ENCODE measurements around the gene LKAAEAR1. TPM values are rescaled to one million over a fixed set of nuclear protein-coding genes. Genes with fewer than 3 reads are reported as not detected.

LKAAEAR1 gene
- total and polyA plus RNA-seq, 2 of the 13 experiments (the other 11 are each of a cell fraction or from before 2014, with no cell fraction given): not detected

GRCh38 chr20:64069614-64070243, 14.5 kb downstream of the LKAAEAR1 start (continued):
- TF ChIP-seq ZNF543 (CRISPR knock-in tag; IDR thresholded peaks at IDR 0.05) (no peak), BCL3 (CRISPR knock-in tag; IDR thresholded peaks at IDR 0.05) (0 out of 2 replicates have a peak, but pooled peaks have one; percentile 40), MTA1 (CRISPR knock-in tag; IDR thresholded peaks at IDR 0.05; ENCODE audit: borderline replicate concordance) (0 out of 2 replicates have a peak, but pooled peaks have one; percentile 71), REPIN1 (CRISPR knock-in tag; IDR thresholded peaks at IDR 0.05; ENCODE audit: borderline replicate concordance, low read depth) (no peak), ZKSCAN8 (CRISPR knock-in tag; IDR thresholded peaks at IDR 0.05; ENCODE audit: borderline replicate concordance) (no peak), HHEX (CRISPR knock-in tag; IDR thresholded peaks at IDR 0.05) (no peak), ZNF883 (CRISPR knock-in tag; IDR thresholded peaks at IDR 0.05; ENCODE audit: not compliant biosample characterization) (peak; percentile 75), CENPX (CRISPR knock-in tag; IDR thresholded peaks at IDR 0.05) (no peak), KDM5B (CRISPR knock-in tag; IDR thresholded peaks at IDR 0.05; ENCODE audit: borderline replicate concordance) (peak; percentile 40), ZNF550 (CRISPR knock-in tag; IDR thresholded peaks at IDR 0.05; ENCODE audit: borderline replicate concordance) (0 out of 2 replicates have a peak, but pooled peaks have one; percentile 30), ZNF276 (CRISPR knock-in tag; IDR thresholded peaks at IDR 0.05; ENCODE audit: low read depth) (0 out of 2 replicates have a peak, but pooled peaks have one; percentile 36), ZNF720 (CRISPR knock-in tag; IDR thresholded peaks at IDR 0.05) (peak; percentile 32; the same call in 1 of the 2 replicates), HNRNPL (IDR thresholded peaks at IDR 0.05; ENCODE audit: low read depth, low read length) (peak; percentile 57; the same call in 1 of the 2 replicates), E2F5 (CRISPR knock-in tag; conservative IDR thresholded peaks at IDR 0.05) (0 out of 2 replicates have a peak, but pooled peaks have one; percentile 61), SAP130 (CRISPR knock-in tag; IDR thresholded peaks at IDR 0.05; ENCODE audit: low read depth) (peak; percentile 44; the same call in 1 of the 2 replicates), RELA (CRISPR knock-in tag; IDR thresholded peaks at IDR 0.05) (0 out of 2 replicates have a peak, but pooled peaks have one; percentile 70), POLR2A (IDR thresholded peaks at IDR 0.05; ENCODE audit: insufficient read depth in 1 of 2, low read depth in 2 of 2, low read length in 2 of 2) (0 out of 4 replicates have a peak, but pooled peaks of 1 of the 2 experiments have one; percentile 17), TBX2 (CRISPR knock-in tag; IDR thresholded peaks at IDR 0.05; ENCODE audit: borderline replicate concordance) (peak; percentile 57; the same call in 1 of the 2 replicates), ZNF280B (CRISPR knock-in tag; IDR thresholded peaks at IDR 0.05; ENCODE audit: borderline replicate concordance) (0 out of 2 replicates have a peak, but pooled peaks have one; percentile 15), EP300 (IDR thresholded peaks at IDR 0.05; ENCODE audit: low read depth in 2 of 2, low read length in 2 of 2) (no peak), EP300 (CRISPR knock-in tag; IDR thresholded peaks at IDR 0.05; ENCODE audit: borderline replicate concordance) (0 out of 2 replicates have a peak, but pooled peaks have one; percentile 27), ZNF333 (CRISPR knock-in tag; IDR thresholded peaks at IDR 0.05; ENCODE audit: borderline replicate concordance) (peak; percentile 87; the same call in 1 of the 2 replicates), ZFY (CRISPR knock-in tag; IDR thresholded peaks at IDR 0.05) (peak; percentile 52; the same call in 1 of the 2 replicates), MXD1 (CRISPR knock-in tag; IDR thresholded peaks at IDR 0.05) (peak; percentile 79)

Measured in HepG2 (cell line).